ENCODE results near the gene CHRNA5. TPM values are rescaled to one million over a fixed set of nuclear protein-coding genes. Genes with fewer than 3 reads are reported as not detected.

Gene CHRNA5
- total and polyA plus RNA-seq, 2 experiments from 2014 or later, result 1.1 to 3.1 TPM

DNA sequence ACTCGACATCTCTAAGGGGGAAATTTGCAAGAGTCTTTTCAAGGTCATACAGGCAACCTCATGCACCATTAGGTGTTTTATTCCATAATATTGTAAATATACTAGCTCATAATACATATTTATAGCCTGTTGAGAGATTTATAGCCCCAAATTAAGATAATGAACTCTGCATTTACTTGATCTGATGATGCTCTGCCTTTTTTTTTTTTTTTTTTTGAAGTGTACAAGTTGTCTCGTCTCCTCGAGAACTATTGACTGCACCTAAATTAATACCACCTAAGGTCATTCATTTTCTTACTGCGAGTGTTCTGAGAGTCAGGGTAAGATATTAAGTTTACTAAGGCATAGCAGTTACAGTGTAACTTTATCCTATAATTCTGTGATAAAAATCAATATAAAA is 6.1 kb downstream of the CHRNA5 start:
- Histone ChIP-seq H3K27ac (no peak overlapping the region), H4K20me1 (ENCODE audit: insufficient read depth, poor library complexity, severe bottlenecking) (no peaks in the 10 kb centered on the region), H3K79me2 (no peaks in the 10 kb centered on the region), H3K27me3 (peaks cover 16% of the 10 kb centered on the region), H2AFZ (no peak overlapping the region), H3K9me2 (replicated peaks; ENCODE audit: insufficient read depth) (no peaks in the 10 kb centered on the region), H3K4me1 (ENCODE audit: insufficient read depth) (no peaks in the 10 kb centered on the region), H3K4me2 (no peak overlapping the region), H3K36me3 (replicated peaks; ENCODE audit: insufficient read depth, low read depth) (no peaks in the 10 kb centered on the region), H3K4me3 (no peak overlapping the region), H3K9me3 (ENCODE audit: low read depth) (no peaks in the 10 kb centered on the region)
- DNase-seq (ENCODE audit: low spot score), result no peak
- WGBS (ENCODE audit: low lambda C conversion rate, missing lambda C conversion rate), result 60% methylated on average over 4 of the region's 4 CpGs
- TF ChIP-seq EZH2 (IDR thresholded peaks at IDR 0.05; ENCODE audit: borderline replicate concordance) (no peak), EZH2phosphoT487 (IDR thresholded peaks at IDR 0.05; ENCODE audit: low read depth, severe bottlenecking, unreplicated experiment) (no peak)
- TF ChIP-seq, protein P1, sequence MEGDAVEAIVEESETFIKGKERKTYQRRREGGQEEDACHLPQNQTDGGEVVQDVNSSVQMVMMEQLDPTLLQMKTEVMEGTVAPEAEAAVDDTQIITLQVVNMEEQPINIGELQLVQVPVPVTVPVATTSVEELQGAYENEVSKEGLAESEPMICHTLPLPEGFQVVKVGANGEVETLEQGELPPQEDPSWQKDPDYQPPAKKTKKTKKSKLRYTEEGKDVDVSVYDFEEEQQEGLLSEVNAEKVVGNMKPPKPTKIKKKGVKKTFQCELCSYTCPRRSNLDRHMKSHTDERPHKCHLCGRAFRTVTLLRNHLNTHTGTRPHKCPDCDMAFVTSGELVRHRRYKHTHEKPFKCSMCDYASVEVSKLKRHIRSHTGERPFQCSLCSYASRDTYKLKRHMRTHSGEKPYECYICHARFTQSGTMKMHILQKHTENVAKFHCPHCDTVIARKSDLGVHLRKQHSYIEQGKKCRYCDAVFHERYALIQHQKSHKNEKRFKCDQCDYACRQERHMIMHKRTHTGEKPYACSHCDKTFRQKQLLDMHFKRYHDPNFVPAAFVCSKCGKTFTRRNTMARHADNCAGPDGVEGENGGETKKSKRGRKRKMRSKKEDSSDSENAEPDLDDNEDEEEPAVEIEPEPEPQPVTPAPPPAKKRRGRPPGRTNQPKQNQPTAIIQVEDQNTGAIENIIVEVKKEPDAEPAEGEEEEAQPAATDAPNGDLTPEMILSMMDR (IDR thresholded peaks at IDR 0.05; ENCODE audit: poor library complexity), result no peak

DNA sequence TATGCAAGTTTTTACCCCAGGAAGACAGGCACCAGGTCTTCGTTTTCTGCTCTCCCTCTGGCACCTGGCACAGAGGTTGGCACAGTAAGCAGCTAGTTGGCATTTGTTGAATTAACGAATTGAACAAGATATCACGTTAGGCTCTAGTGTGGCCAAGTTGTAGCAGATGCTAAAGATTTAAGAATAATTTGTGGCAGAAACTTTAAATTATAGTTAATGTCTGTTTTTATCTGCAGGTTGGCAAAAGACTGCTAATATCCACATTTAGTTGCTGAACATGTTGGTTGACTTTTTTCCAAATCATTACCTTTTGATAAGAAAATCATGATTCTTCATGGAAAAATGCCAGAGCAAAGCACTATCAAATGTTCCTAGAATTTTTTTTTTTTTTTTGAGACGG is 8.1 kb downstream of the CHRNA5 start:
- no peaks in the 10 kb centered on the region for H3K79me2 ChIP-seq
- H3K9me2 ChIP-seq (replicated peaks; ENCODE audit: insufficient read depth), result no peaks in the 10 kb centered on the region
- 71% methylated on average over 4 of the region's 4 CpGs for WGBS (ENCODE audit: low lambda C conversion rate, missing lambda C conversion rate)
- H2AFZ ChIP-seq, result no peak overlapping the region
- H3K4me1 ChIP-seq (ENCODE audit: insufficient read depth), result no peaks in the 10 kb centered on the region
- no peak for TF ChIP-seq EZH2 (IDR thresholded peaks at IDR 0.05; ENCODE audit: borderline replicate concordance)
- no peak for TF ChIP-seq EZH2phosphoT487 (IDR thresholded peaks at IDR 0.05; ENCODE audit: low read depth, severe bottlenecking, unreplicated experiment)
- TF ChIP-seq, protein P1 (IDR thresholded peaks at IDR 0.05; ENCODE audit: poor library complexity), result no peak
- no peaks in the 10 kb centered on the region for H3K9me3 ChIP-seq (ENCODE audit: low read depth)
- H3K4me2 ChIP-seq, result no peak overlapping the region
- no peak for DNase-seq (ENCODE audit: low spot score)
- no peak overlapping the region for H3K27ac ChIP-seq
- peaks cover 2% of the 10 kb centered on the region for H3K27me3 ChIP-seq
- H3K36me3 ChIP-seq (replicated peaks; ENCODE audit: insufficient read depth, low read depth), result no peaks in the 10 kb centered on the region
- H3K4me3 ChIP-seq, result no peak overlapping the region
- H4K20me1 ChIP-seq (ENCODE audit: insufficient read depth, poor library complexity, severe bottlenecking), result no peaks in the 10 kb centered on the region

DNA sequence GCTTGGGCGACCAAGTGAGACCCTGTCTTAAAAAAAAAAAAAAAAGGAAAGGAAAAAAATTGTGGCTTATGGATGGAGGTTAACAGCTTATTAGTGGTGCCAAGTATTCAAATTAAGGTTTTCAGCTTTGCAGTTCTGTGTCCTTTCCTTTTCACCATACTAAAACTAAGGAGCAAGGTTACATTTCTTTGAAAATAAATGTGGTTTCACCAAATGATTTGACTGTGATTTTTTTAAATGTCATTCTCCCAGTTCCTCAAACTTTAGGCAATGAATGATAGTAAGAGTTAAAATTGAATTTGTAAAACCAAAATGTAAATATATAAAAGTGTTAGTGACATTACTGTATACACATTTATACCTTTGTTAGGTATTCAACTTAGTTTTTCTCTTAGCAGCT is 9.6 kb downstream of the CHRNA5 start:
- H3K79me2 ChIP-seq, result no peaks in the 10 kb centered on the region

DNA sequence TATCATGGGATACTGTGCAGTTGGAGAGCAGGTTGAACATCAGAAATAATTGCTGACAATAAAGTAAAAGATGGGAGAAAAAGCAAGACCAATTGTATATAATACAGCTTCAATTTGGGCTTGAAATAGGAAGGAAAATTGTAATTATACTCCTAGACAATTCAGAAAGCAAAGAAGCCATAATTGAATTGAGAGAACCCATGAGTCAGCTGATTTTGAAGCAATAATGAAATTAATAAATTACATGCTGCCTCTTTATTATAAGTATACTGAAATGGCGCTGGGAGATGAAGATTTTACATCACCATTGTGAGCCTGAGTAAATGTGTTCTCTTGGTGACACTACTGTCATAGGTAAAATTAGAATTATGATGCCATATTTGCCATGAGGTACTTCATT is 32.3 kb downstream of the CHRNA5 start:
- no peaks in the 10 kb centered on the region for H3K27me3 ChIP-seq
- no peaks in the 10 kb centered on the region for H3K79me2 ChIP-seq
- H3K27ac ChIP-seq, result no peak overlapping the region
- H3K4me2 ChIP-seq, result no peak overlapping the region
- H2AFZ ChIP-seq, result no peak overlapping the region
- no peaks in the 10 kb centered on the region for H3K4me1 ChIP-seq (ENCODE audit: insufficient read depth)
- H3K36me3 ChIP-seq (replicated peaks; ENCODE audit: insufficient read depth, low read depth), result no peaks in the 10 kb centered on the region
- no peak for DNase-seq (ENCODE audit: low spot score)
- no peaks in the 10 kb centered on the region for H3K9me3 ChIP-seq (ENCODE audit: low read depth)
- no peaks in the 10 kb centered on the region for H4K20me1 ChIP-seq (ENCODE audit: insufficient read depth, poor library complexity, severe bottlenecking)
- TF ChIP-seq, protein P1 (IDR thresholded peaks at IDR 0.05; ENCODE audit: poor library complexity), result no peak
- TF ChIP-seq EZH2phosphoT487 (IDR thresholded peaks at IDR 0.05; ENCODE audit: low read depth, severe bottlenecking, unreplicated experiment), result no peak
- TF ChIP-seq EZH2 (IDR thresholded peaks at IDR 0.05; ENCODE audit: borderline replicate concordance), result no peak
- H3K4me3 ChIP-seq, result no peak overlapping the region
- no peaks in the 10 kb centered on the region for H3K9me2 ChIP-seq (replicated peaks; ENCODE audit: insufficient read depth)
- WGBS (ENCODE audit: low lambda C conversion rate, missing lambda C conversion rate), result 97% methylated on average over 1 of the region's 1 CpG

More for the DNA sequence above, 9.6 kb downstream of the CHRNA5 start:
- H4K20me1 ChIP-seq (ENCODE audit: insufficient read depth, poor library complexity, severe bottlenecking), result no peaks in the 10 kb centered on the region
- H3K9me3 ChIP-seq (ENCODE audit: low read depth), result no peaks in the 10 kb centered on the region
- H2AFZ ChIP-seq, result no peak overlapping the region
- DNase-seq (ENCODE audit: low spot score), result no peak
- H3K27me3 ChIP-seq, result no peaks in the 10 kb centered on the region
- H3K27ac ChIP-seq, result no peak overlapping the region
- 100% methylated on average over 1 of the region's 1 CpG for WGBS (ENCODE audit: low lambda C conversion rate, missing lambda C conversion rate)
- no peak for TF ChIP-seq EZH2phosphoT487 (IDR thresholded peaks at IDR 0.05; ENCODE audit: low read depth, severe bottlenecking, unreplicated experiment)
- H3K36me3 ChIP-seq (replicated peaks; ENCODE audit: insufficient read depth, low read depth), result no peaks in the 10 kb centered on the region
- H3K9me2 ChIP-seq (replicated peaks; ENCODE audit: insufficient read depth), result no peaks in the 10 kb centered on the region
- no peaks in the 10 kb centered on the region for H3K4me1 ChIP-seq (ENCODE audit: insufficient read depth)
- H3K4me3 ChIP-seq, result no peak overlapping the region
- H3K4me2 ChIP-seq, result no peak overlapping the region

Data from hepatocyte (in vitro differentiated cells).